CD4-positive, alpha-beta T cell treated with Interferon gamma for 1 hour (primary cell): ENCODE results near the gene ADAMTSL1.

Experiments
- DNase-seq: peaks from one replicate; pipeline ENCODE4 v3.0.0-alpha.2; 2020

ADAMTSL1 gene

DNA sequence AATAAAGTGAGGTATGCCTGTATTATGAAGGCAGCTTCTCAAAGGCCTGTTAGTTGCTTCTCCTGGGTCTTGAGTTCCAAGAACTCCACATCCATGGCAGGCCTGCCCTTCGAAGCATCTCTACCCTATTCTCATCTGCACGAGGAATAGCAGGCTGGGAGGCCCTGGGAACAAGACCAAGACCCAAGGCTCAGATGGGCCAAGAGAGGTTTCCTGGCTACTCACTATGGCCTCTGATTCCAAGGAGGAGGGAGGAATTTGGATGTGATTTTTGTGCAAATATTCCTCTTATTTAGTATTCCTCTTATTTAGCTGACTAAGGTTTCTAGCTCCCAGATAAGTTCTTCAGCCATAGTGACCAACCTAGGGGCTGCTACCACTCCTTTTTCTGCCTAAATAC lies 407.8 kb downstream of the ADAMTSL1 start:
- no peak for DNase-seq

DNA sequence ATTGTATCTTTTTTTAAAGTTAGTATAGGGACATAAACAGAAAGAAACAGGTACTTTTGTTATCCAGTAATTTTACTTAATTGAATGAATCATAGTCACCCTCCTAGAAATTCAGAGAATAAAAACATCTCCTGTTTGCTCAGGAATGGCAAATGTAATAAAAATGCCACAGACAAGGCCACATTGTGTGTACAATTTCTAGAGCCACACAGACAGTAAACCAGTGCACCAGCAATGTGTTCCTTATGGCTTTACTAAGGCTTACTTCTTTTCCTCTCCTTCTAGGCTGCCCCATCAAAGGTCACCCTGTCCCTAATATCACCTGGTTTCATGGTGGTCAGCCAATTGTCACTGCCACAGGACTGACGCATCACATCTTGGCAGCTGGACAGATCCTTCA lies 413.6 kb downstream of the ADAMTSL1 start:
- DNase-seq: no peak

DNA sequence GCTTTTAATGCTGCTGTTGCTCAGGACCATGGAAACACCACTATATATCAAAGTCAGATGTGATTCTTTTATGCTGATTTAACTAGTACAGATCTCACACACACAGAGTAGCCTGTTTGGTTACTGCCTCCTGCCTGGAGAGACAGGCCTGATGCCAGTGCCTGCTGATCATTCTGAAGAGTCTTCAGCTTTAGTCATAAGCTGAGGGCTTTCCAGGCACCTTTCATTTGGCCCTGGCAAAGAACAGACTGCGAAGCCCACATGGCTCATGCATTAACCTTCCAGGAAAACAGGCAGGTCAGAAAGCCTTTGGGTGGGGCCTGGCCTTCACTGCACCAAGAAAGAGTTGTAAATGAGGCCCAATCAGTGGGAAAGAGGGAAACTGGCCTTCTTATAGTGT lies 414.3 kb downstream of the ADAMTSL1 start:
- DNase-seq: no peak

DNA sequence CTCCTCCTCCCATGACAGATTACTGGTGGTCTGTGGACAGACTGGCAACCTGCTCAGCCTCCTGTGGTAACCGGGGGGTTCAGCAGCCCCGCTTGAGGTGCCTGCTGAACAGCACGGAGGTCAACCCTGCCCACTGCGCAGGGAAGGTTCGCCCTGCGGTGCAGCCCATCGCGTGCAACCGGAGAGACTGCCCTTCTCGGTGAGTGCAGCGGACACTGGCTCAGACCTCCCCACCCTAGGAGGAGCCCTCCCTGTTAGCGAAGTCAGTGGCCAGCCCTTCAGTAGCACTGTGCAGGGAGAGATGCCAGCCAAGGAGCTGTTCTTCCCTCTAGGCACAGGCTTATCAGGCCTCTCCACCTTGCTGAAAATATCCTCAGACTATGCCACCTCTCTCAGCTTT lies 415.6 kb downstream of the ADAMTSL1 start:
- DNase-seq: no peak

DNA sequence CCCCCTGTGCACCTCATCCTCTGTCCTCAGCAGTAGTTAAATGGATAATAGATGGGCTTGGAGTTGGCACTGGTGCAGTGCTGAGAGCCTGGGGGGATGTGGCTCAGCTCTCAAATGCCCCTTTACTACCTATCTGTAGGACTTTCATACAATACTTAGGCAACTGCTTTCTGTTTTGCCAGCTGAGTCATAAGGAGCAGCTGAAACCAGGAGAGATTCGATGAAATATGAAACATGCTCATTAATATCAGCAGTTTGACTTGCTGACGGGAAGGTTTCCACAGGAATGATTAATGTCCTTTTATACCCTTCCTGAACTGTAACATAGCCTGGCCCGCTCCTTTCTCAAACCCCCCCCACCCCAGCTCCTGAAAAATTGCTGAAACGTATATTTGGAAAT lies 416.4 kb downstream of the ADAMTSL1 start:
- DNase-seq: no peak

DNA sequence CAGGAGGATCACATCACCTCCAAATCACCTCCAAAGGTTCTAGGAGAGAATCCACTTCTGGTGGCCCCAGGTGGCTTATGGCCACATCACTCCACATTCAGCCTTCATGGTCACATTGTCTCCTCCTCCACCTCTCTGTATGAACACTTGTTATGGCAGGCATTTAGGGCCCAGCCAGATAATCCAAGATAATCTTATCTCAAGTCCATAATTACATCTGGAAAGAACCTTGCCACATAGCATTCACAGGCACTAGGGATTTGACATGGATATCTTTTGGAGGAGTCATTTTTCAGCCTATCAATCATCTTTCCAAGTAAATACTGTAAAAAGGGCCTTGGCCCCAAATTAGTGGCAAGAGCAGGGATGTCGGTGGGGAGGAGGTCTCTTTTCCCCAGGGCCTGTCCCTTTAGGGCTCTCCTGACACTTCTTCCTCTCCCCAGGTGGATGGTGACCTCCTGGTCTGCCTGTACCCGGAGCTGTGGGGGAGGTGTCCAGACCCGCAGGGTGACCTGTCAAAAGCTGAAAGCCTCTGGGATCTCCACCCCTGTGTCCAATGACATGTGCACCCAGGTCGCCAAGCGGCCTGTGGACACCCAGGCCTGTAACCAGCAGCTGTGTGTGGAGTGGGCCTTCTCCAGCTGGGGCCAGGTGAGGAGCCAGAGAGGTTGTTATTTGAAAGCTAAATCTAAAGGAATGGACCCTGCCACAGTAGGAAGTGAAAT lies 418.2 kb downstream of the ADAMTSL1 start:
- DNase-seq: no peak

DNA sequence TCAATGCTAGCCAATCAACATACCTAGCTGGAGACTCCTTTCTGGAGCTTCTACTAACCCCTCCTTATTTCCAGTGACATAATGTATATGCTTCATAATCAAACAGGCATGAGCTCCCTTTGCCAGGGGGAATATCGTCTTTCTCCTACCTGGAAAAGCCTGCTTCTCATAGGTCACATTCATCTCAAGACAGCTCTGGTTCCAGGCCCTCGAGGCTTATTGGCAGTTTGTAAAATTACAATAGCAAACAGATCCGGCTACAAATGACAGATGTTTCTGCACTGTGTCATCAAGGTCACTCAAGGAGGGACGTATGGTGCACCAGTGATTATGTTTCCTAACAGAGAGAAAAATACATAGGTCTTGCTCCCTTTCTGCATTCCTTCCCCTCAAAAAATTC lies 419.1 kb downstream of the ADAMTSL1 start:
- DNase-seq: no peak

DNA sequence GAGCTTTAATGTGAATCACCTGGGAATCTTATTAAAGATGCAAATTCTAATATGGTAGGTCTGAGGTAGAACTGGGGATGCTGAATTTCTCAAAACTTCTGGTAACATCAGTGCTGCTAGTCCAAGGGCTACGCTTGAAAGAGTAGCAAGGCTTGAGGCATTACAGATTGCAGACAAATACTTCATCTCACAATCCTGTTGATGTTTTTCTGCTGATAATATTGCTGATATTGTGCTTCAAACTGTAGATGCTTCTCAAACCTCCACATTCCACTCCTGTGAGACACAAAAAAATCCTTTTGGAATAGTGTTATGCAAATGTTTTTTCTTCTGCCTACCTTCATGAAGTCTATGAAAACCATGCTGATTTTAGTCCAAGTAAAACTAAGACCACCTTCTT lies 419.5 kb downstream of the ADAMTSL1 start:
- no peak for DNase-seq

DNA sequence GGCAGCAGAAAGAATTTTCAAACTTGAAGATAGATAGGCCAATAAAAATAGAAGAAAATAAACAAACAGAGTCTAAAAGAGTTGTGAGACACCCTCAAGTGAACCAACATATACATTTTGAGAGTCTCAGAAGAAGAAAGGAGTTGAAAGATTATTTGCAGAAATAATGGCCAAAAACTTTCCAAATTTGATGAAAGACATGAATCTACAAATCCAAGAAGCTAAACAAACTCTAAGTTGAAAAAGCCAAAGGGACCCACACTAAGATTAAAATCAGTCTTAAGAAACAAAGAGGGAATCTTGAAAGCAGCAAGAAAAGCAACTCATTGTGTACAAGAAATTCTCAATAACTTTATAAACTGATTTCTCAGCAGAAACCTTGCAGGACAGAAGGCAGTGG lies 422.1 kb downstream of the ADAMTSL1 start:
- DNase-seq: no peak

DNA sequence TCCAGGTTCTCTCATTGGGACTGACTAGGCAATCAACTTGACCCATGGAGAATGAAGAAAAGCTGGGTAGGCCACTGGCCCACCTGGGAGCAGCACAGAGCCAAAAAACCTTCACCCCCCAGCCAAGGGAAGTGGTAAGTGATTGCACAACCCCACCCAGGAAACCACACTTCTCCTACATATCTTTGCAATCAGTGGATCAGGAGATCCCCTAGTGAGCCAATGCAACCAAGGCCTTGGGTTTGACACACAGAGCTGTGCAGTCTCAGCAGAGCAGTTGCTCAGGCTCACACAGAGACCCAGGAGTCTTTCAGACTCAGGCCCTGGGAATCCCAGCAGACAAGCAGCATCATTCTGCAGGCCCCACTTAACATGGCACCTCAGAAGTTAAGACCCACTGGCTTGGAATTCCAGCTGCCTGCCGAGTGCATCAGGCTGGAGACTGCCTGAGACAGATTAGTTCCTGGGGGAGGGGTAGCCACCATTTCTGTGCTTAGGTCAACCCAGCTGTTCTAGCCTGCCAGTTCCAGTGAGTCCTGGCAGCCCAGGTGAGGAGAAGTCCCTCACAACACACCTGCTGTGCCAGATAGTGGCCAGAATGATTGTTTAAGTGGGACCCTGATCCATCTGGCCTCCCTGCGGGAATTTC lies 422.7 kb downstream of the ADAMTSL1 start:
- no peak for DNase-seq

DNA sequence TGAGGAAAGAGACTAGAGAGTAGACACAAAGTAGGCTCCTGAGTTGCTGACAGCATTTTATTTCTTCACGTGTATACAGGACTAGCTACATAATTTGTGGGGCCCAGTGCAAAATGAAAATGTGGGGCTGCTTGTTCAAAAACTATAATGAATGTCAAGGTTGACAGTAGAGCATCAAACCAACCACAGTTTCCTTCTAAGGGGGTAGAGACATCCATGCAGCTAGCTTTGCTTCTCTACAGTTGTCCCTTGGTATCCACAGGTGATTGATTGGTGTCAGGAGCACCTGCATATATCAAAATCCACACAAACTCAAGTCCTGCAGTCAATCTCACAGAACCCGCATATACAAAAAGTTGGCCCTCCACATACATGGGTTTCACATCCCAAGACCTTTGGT lies 429.5 kb downstream of the ADAMTSL1 start:
- DNase-seq: no peak

DNA sequence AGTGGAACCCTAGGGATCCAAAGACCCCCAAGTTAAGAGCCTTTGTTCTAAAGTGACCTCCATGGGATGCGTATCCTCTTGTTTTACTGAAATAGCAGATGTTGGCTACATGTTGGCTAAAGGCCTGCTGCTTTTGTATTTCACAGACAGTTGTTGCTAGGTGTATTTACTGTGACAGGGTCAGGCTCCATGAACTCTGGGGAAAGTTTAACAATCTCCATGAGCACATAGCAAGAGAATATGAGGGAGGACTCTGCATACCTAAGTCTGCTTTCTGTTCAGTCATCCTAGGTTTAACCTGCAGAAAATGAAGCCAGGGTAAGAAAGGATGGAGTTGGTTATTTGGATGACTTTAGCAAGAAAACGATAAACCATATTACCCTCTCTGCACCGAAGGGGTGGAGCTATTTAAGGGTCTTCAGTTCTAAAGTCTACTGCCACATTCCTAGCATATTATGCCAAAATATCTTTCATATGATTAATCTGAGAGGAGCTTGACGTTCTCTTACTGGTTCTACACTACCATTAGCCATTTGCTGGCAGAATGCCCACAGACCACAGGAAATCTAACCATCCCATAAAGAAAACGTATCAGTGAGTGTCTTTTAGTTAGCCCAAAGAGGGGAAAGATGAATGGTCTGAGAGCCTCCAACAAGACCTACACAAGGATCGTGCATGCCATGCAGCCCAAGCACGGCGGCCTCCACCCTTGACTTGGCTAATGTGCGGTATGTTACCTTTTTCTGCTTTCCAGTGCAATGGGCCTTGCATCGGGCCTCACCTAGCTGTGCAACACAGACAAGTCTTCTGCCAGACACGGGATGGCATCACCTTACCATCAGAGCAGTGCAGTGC lies 431.3 kb downstream of the ADAMTSL1 start:
- no peak for DNase-seq

DNA sequence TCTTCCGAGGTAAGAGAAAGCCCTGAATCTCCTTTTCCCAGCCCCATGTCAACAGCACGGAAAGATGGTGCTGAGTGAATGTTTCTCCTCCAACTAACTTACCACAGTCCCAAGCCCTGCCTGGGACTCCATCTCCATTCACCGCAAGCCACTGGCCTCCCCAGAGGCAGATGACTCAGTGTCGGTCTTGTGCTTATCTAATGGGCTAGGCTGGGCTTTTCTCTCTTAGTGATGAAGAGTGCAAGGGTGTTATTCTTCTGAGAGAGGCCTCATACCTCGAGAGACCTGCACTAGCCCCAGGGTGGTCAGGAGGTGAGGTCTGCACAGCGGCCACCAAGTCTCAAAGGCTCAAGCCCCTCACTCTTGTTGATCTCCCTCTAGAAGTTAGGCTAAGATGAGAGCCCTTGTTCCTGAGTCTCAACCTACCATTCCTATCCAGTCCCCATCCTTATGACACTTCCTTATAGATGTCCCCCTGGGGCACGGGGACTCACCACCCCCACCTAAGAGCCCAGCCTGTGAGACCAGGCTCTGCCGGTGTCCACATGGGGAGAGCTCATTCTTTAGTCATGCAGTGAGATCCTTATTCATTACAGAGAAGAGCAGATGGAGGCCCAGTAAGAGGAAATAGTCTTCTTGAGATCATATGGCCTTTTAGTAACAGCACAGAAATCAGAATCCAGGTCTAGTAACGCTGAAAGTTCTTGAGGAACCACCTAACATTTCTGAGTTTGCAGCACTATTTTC lies 432.1 kb downstream of the ADAMTSL1 start:
- no peak for DNase-seq

DNA sequence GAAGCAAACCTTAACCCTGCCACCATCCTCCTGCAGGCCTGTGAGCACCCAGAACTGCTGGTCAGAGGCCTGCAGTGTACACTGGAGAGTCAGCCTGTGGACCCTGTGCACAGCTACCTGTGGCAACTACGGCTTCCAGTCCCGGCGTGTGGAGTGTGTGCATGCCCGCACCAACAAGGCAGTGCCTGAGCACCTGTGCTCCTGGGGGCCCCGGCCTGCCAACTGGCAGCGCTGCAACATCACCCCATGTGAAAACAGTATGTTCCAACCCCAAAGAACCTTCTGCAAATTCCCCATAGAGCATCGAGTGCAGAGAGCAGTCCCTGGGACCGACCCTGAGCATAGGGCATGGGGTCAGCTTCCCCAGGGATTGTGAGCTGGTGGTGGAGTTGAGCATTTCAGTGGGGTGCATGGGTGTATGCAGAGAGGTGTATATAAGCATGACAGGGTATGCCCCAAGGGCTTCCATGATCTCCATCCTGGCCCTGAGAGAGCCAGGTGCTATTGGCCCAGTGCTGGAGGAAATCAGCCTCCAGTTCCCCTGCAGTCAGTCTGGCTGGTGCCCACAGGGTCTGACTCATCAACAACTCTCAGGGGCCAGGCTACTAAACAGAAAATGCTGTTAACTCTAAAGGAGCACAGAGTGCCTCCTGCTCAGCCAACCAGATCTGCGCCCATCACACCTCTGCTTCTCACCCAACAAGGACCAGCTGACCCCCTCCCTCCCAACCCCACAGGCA lies 432.9 kb downstream of the ADAMTSL1 start:
- no peak for DNase-seq

DNA sequence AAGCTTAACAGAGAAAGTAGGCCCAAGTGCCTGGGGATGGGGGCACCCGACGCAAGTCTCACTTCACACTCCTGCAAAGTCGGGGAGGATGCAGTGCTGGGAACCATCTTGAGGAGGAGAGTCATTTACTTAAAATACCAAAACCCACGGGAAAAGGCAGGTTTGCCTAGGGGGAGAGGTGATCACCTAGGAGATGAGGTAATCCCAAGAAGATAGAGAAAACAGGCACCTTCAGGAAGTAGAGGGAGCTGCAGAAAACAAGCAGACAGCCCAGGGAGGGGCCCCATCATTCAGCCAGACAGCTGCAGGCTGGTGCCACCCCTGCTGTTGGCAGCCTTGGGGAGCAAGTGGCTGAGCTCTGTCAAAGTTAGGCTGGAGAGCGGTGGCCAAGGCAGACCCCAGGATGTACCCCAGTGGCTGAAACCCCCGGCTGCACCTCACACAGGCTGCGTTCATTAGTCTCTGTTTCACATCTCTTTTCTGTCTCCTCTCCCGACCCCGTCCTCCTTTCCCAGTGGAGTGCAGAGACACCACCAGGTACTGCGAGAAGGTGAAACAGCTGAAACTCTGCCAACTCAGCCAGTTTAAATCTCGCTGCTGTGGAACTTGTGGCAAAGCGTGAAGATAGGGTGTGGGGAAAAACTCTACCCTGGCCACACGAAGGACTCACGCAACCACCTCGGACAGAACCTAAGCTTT lies 434.1 kb downstream of the ADAMTSL1 start:
- DNase-seq: no peak

DNA sequence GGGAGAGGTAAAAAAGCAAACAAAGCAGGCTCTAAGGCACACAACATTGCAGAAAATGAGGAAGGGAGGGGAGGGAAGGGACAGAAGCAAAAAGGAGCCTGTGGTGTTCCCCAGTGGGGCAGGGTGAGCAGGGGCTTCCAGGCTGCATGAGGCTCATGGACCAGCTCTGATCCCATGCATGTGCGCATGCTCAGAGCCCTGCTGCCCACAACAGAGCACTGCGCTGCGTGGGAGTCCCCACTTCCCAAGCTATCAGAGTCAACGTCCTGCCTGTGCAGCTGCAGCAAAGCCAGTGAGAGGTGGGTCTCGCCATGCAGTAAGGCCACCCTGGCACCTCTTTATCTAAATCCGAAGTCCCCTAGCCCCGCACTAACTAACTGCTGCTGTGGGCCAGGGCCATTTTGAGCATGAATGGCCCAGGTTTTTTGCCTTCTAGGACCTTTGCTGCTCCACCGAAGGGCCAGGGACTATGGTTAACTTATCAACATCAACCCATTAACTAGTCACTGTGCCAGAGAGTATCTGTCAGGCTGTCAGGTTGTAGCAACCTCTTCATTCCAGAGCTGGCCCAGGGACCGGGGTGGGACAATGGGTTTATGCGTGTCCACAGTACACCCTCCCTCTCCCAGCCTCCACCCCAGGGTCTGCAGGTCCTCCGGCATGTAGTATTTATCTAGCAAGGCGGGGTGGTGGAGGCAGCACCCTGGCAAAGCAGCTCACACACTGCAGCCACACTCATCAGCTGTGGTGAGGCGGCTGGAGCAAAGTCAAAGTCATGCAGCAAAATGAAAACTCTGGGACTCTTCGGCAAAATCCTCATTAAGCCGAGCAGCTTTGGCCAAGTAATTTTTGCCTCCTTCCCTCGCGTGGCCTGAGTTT lies 435.4 kb downstream of the ADAMTSL1 start:
- DNase-seq: no peak

DNA sequence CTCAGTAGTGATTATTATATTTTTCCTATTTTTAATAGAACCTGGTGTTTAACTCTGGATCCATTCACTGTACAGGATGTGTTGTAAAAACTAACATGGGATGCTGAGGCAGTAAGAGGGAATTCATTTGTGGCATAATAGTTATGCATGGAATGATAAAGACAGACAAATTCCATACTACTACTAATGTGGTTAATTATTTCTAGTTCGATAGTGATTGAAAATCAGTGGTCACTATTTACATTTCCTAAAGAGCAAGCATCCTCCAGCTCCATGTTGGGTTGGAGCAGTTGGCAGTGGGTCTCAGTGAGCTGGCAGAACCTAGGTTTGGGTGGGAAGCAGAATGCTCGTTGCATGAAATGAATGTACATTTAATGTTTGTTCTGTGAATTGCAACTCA lies 436.5 kb downstream of the ADAMTSL1 start:
- no peak for DNase-seq

DNA sequence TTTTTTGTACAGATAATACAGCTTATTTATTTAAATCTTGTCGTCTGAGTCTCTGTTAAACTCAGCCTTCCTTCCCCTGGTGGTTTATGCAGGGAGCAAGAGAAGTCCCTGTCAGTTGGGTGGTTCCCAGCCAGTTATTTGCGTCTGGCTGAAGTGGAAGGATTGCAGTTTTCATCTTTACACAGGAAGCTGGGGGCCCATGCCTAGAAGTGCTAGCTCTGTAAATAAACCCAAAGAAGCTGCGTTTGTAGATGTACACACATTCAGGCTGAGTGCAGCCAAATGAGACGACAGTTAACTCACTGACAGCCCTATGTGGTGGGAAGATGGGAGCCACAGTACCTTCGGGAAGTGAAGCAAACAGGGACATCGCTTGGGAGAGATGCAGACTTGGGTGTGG lies 437.0 kb downstream of the ADAMTSL1 start:
- no peak for DNase-seq

DNA sequence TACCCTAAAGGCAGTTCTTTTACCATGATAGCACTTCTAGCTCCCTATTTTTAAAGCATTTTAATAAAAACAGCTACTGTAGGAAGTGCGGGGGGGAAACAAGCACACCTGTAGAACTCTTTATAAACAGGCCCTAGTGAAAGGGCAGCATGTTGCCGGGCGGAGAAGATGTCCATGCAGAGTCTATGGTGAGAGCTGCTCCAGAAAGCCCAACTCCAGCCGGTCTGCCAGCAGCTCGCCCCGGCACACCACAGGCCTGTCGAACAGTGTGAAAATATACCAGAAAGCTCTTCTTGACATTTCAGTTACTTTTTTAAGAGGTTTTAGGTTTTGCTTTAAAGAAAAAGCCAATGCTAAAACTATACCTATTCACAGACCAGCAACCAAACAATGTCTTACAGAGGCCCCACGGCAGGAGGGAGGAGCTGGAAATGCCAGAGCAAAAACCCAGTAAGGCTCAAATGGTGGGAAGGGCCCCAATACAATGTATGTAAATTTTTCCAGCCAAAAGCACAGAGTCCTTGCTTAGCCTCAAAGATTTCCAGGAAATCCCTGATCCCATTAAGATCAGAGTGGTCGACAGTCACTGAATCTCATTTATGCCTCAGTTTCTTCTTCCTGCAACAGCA lies 437.9 kb downstream of the ADAMTSL1 start:
- DNase-seq: no peak
